B cell (primary cell): Measurements from ENCODE around the gene PTPRS.

Experiments used
- CTCF ChIP-seq: fragments of 200-600 bp; IDR thresholded peaks from one replicate; pipeline ENCODE4 v1.8.0; 2022; ENCODE audit warnings: antibody characterized with exemption, mild to moderate bottlenecking
- EZH2 ChIP-seq: IDR thresholded peaks from 2 replicates; pipeline ENCODE4 v1.6.1; 2012; ENCODE audit warnings: borderline replicate concordance, low read depth, mild to moderate bottlenecking, moderate library complexity, low read length; ENCODE audit not compliant: insufficient read depth, poor library complexity, severe bottlenecking

DNA sequence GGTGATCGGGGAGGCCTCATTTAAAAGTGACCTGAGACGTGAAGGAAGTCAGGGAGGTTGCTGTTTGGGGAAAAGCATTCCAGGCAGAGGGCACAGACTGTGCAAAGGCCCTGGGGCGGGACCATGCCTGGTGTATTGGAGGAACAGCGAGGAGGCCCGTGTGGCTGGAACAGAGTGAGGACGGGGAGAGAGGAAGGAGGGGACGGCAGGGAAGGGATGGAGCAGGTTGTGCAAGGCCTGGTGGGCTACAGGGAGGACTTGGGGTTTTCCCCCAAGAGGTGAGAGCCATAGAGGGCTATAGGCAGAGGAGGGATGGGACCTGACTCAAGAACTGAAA, 17.2 kb downstream of the PTPRS start:
- TF ChIP-seq CTCF (no peak), EZH2 (no peak)
